Central memory CD8-positive, alpha-beta T cell (primary cell): Measurements from ENCODE around the gene NIT1.

Experiments
- ATAC-seq: fragments of 150-1000 bp; cut with Tn5 transposase; replicated peaks from 2 replicates; pipeline ENCODE4 v1.10.0; 2022; ENCODE audit warnings: mild to moderate bottlenecking, moderate FRiP score, moderate number of reproducible peaks; ENCODE audit not compliant: poor library complexity, severe bottlenecking; ENCODE audit errors: extremely low read depth
- DNase-seq, 2 donors: peaks; one replicate each; pipeline ENCODE4 v3.0.0; 2021; ENCODE audit warnings: low spot score in 2 of 2
- H3K27ac Mint-ChIP-seq: one replicate; pipeline ENCODE4 v1.8.0; 2022; ENCODE audit warnings: low read depth, mild to moderate bottlenecking, moderate library complexity, mixed read lengths
- H3K27me3 Mint-ChIP-seq: one replicate; pipeline ENCODE4 v1.8.0; 2022; ENCODE audit warnings: mixed read lengths
- H3K36me3 Mint-ChIP-seq: one replicate; pipeline ENCODE4 v1.8.0; 2022; ENCODE audit warnings: mild to moderate bottlenecking, moderate library complexity, mixed read lengths; ENCODE audit not compliant: insufficient read depth
- H3K4me1 Mint-ChIP-seq: one replicate; pipeline ENCODE4 v1.8.0; 2022; ENCODE audit warnings: mixed read lengths
- H3K4me3 Mint-ChIP-seq: one replicate; pipeline ENCODE4 v1.8.0; 2022; ENCODE audit warnings: mild to moderate bottlenecking, moderate library complexity, mixed read lengths
- H3K9me3 Mint-ChIP-seq: one replicate; pipeline ENCODE4 v1.8.0; 2022; ENCODE audit warnings: mixed read lengths

NIT1 gene

GRCh38 chr1:161128591-161129420 lies 10.9 kb downstream of the NIT1 start:
- Mint-ChIP-seq H3K4me3 (no peak overlapping the region), H3K27ac (no peak overlapping the region), H3K36me3 (peaks cover 26% of the 10 kb centered on the region), H3K4me1 (peaks cover 51% of the 10 kb centered on the region), H3K27me3 (no peaks in the 10 kb centered on the region), H3K9me3 (no peaks in the 10 kb centered on the region)
- DNase-seq (no peak), ATAC-seq (no peak)

DNA sequence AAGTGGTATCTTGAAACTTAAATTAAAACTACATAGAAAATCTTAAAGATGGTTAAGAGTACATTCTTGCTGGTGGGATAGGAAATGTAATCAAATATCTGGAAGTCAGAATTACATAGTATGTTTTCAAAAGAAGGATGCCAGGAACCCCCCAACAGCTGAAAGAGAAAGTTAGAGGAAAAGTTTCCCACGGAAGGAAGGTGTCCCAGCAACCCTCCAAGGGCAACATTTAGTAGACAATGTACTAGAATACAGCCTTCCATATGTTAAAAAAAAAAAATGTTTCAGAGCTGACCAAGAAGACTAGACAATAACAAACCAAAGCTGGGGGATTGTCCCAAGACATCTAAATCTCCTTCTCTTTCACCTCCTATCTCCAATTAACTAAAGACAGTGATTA lies 12.4 kb downstream of the NIT1 start:
- ATAC-seq (no peak), DNase-seq (no peak)
- Mint-ChIP-seq H3K27ac (no peak overlapping the region), H3K27me3 (no peaks in the 10 kb centered on the region), H3K36me3 (peaks cover 20% of the 10 kb centered on the region), H3K9me3 (no peaks in the 10 kb centered on the region), H3K4me1 (peaks cover 51% of the 10 kb centered on the region), H3K4me3 (no peak overlapping the region)

- Mint-ChIP-seq H3K4me3 (no peak overlapping the region), H3K4me1 (peaks cover 40% of the 10 kb centered on the region)
- peak; percentile 4 for ATAC-seq
These were observed 13.9 kb downstream of the NIT1 start for GRCh38 chr1:161131523-161132409.

GRCh38 chr1:161132410-161133219 lies 14.7 kb downstream of the NIT1 start, which contains the start of gene DEDD:
TSS of gene DEDD (minus strand) at chr1:161132667. CDS start at chr1:161124462, 8,205 bp downstream.
- ATAC-seq, result peak; percentile 97
- H3K27ac Mint-ChIP-seq, result no peak within 1 kb of the TSS
- peaks cover 12% of the 10 kb centered on the region for H3K36me3 Mint-ChIP-seq
- peak; percentile 75 to 84 for DNase-seq
- no peaks in the 10 kb centered on the region for H3K9me3 Mint-ChIP-seq
- H3K4me3 Mint-ChIP-seq, result no peak within 1 kb of the TSS
- H3K27me3 Mint-ChIP-seq, result no peaks in the 10 kb centered on the region
- peaks cover 32% of the 10 kb centered on the region for H3K4me1 Mint-ChIP-seq

More at GRCh38 chr1:161131523-161132409, 13.9 kb downstream of the NIT1 start:
- no peak for DNase-seq
- H3K27ac Mint-ChIP-seq, result no peak overlapping the region
- peaks cover 16% of the 10 kb centered on the region for H3K36me3 Mint-ChIP-seq
- no peaks in the 10 kb centered on the region for H3K27me3 Mint-ChIP-seq
- H3K9me3 Mint-ChIP-seq, result no peaks in the 10 kb centered on the region

DNA sequence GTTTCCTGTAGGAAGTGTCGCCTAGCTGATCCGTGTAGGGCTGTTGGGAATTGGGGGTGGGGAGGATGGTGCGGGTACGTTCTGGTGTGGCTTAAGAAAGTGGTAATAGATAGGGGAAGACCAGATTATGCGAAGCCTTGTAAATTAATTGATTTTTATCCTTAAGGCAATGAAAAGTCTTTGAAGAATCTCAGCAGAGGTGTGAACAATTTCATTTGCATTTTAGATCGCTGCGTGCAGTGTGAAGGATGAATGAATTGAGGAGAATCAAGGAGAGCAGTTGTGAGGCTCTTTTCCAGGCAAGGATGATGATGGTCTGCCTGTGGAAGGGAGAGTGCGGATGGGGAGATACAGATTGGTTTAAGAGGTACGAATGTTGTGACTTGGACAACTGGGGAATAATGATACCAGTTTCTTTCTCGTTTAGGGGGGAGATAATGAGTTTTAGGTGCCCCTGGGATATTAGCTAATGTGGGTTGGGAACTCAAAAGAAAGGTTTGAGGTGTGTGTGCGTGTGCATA lies 15.4 kb downstream of the NIT1 start:
- peaks cover 9% of the 10 kb centered on the region for H3K36me3 Mint-ChIP-seq
- H3K4me1 Mint-ChIP-seq, result peaks cover 25% of the 10 kb centered on the region
- ATAC-seq (no peak), DNase-seq (no peak)
- no peaks in the 10 kb centered on the region for H3K27me3 Mint-ChIP-seq
- H3K27ac Mint-ChIP-seq, result no peak overlapping the region
- H3K9me3 Mint-ChIP-seq, result no peaks in the 10 kb centered on the region
- no peak overlapping the region for H3K4me3 Mint-ChIP-seq

DNA sequence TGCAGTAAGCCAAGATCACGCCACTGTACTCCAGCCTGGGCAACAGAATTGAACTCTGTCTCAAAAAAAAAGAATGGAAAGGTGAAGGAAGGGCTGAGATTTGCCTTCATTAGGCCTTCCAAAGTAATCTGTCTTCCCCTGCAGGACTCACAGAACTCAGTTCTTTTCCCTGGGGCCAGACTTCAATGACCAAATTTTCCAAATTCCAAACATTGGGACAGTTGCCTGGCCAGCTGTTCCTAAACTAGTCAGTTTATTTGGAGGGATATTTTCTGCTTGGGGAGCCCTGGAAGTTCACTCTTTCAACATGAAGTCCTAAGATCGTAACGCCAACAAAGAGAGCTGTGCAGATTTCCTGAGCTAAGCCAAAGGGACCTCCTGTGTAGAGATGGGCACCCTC lies 20.0 kb downstream of the NIT1 start:
- no peak for ATAC-seq
- Mint-ChIP-seq H3K27ac (no peak overlapping the region), H3K4me1 (no peaks in the 10 kb centered on the region), H3K4me3 (no peak overlapping the region), H3K36me3 (peaks cover 3% of the 10 kb centered on the region), H3K27me3 (no peaks in the 10 kb centered on the region), H3K9me3 (no peaks in the 10 kb centered on the region)
- no peak for DNase-seq

GRCh38 chr1:161138431-161138830 lies 20.5 kb downstream of the NIT1 start:
- Mint-ChIP-seq H3K27ac (no peak overlapping the region), H3K36me3 (peaks cover 3% of the 10 kb centered on the region), H3K27me3 (no peaks in the 10 kb centered on the region), H3K4me1 (no peaks in the 10 kb centered on the region), H3K9me3 (no peaks in the 10 kb centered on the region), H3K4me3 (no peak overlapping the region)
- ATAC-seq, result no peak
- no peak for DNase-seq

DNA sequence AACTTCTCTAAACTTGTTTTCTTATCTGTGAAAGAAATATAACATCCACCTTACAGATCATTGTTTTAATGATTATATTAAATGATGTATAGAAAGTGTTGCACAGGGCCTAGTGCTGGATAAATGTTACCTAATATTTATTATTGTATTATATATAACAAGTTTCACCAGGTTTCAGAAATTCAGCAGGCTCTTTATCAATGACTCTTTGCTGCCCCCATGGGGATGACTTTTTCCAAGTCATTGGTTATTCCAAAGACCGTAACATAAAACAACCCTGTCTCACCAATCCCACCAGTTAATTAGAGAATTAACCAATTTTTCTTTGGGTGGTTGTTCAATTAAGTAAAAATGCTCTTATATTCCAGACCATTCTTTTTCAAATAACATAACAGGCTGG lies 21.9 kb downstream of the NIT1 start:
- Mint-ChIP-seq H3K27me3 (no peaks in the 10 kb centered on the region), H3K9me3 (no peaks in the 10 kb centered on the region), H3K4me3 (no peak overlapping the region), H3K27ac (no peak overlapping the region), H3K4me1 (no peaks in the 10 kb centered on the region), H3K36me3 (peaks cover 3% of the 10 kb centered on the region)
- ATAC-seq, result no peak
- DNase-seq, result no peak

DNA sequence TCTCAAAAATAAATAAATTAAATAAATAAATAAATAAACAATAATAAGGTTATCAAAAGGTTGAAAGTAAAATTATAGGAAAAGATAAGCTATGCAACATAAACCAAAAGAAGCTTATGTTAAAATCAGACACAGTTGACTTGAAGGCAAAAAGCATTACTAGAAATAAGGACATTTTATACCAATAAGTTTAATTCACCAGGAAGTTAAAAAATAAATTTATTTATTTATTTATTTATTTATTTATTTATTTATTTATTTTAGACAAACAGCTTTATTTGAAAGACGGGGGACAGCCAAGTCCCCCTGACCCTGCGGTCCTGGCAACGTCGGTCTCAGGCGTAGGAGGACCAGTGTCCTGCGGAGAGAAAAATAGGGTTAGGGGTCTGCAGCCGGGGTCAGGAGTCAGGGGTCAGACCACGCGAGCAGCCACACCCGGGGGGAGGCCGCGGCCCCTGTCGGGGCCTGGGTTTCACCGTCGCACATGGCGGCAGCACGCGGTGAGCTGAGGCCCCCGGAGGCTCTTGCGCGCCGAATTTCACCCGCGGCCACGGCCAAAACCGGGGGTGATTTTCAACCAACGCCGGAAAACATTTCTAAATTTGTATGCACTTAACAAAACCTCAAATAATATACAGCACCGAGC lies 23.0 kb downstream of the NIT1 start:
- no peak overlapping the region for H3K4me3 Mint-ChIP-seq
- DNase-seq (no peak), ATAC-seq (no peak)
- peaks cover 3% of the 10 kb centered on the region for H3K36me3 Mint-ChIP-seq
- no peak overlapping the region for H3K27ac Mint-ChIP-seq
- H3K9me3 Mint-ChIP-seq, result no peaks in the 10 kb centered on the region
- H3K27me3 Mint-ChIP-seq, result no peaks in the 10 kb centered on the region
- no peaks in the 10 kb centered on the region for H3K4me1 Mint-ChIP-seq

DNA sequence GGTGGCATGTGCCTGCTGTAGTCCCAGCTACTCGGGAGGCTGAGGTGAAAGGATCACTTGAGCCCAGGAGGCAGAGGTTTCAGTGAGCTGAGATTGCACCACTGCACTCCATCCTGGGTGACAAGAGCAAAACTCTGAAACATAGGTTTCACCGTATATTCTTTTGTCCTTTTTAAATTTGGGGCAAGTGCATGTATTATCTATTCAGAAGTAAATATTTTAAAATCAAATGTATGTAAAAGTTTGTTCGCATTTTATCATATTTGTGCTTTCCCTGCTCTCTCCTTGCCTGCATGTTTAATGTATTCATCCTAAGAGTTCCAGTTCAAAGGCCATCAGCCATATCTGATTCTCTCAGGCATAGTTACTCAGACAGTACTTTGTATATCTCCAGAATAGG lies 27.9 kb downstream of the NIT1 start:
- H3K4me1 Mint-ChIP-seq, result no peaks in the 10 kb centered on the region
- ATAC-seq (no peak), DNase-seq (no peak)
- H3K9me3 Mint-ChIP-seq, result no peaks in the 10 kb centered on the region
- no peaks in the 10 kb centered on the region for H3K27me3 Mint-ChIP-seq
- peaks cover 1% of the 10 kb centered on the region for H3K36me3 Mint-ChIP-seq
- H3K27ac Mint-ChIP-seq, result no peak overlapping the region
- no peak overlapping the region for H3K4me3 Mint-ChIP-seq

DNA sequence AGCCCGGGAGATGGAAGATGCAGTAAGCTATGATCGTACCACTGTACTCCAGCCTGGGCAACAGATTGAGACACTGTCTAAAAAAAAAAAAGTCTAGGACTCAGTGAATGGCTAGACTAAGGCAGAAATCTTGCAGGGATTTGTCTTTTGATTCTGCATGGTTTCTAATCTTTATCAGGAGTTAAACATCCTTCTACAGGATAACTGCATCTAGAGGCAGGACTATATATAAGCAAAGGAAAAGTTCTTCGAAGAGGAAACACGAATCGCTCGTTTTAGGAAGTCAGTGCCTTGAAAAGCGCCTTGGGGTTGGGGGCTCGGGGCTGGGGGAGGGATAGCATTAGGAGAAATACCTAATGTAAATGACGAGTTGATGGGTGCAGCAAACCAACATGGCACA lies 35.3 kb downstream of the NIT1 start:
- ATAC-seq (peak; percentile 4), DNase-seq (no peak)

More for the DNA sequence above, 35.3 kb downstream of the NIT1 start:
- H3K4me1 Mint-ChIP-seq, result peaks cover 22% of the 10 kb centered on the region
- H3K27me3 Mint-ChIP-seq, result no peaks in the 10 kb centered on the region
- no peaks in the 10 kb centered on the region for H3K9me3 Mint-ChIP-seq
- H3K4me3 Mint-ChIP-seq, result peak overlapping the region; percentile 92
- H3K27ac Mint-ChIP-seq, result peak overlapping the region; percentile 99
- H3K36me3 Mint-ChIP-seq, result peaks cover 24% of the 10 kb centered on the region
